Activated CD4-positive, alpha-beta T cell treated with anti-CD3 and anti-CD28 coated beads, Interleukin-2, amount 10 ng/mL, durations not matched to agents 7 days and 5 days (primary cell): ENCODE measurements around the gene HAP1. TPM values are rescaled to one million over a fixed set of nuclear protein-coding genes. Genes with fewer than 3 reads are reported as not detected.

Source experiments
- CTCF ChIA-PET: fragments of 350-600 bp; sonication (Branson Sonifier 250); formaldehyde crosslinking; loops from one replicate; lab custom pipeline; 2021; ENCODE audit warnings: antibody characterized with exemption; lab: Charles Lee
- POLR2A ChIA-PET: fragments of 350-600 bp; sonication (Branson Sonifier 250); formaldehyde crosslinking; loops from one replicate; lab custom pipeline; 2021; ENCODE audit warnings: antibody characterized with exemption; lab: Charles Lee
- DNase-seq: peaks from one replicate; pipeline ENCODE4 v3.0.0-alpha.2; 2020
- H3K27ac Mint-ChIP-seq: one replicate; pipeline ENCODE4 v1.8.0; 2021; ENCODE audit warnings: mild to moderate bottlenecking, moderate library complexity, mixed read lengths
- H3K27me3 Mint-ChIP-seq: one replicate; pipeline ENCODE4 v1.8.0; 2021; ENCODE audit warnings: mixed read lengths
- H3K36me3 Mint-ChIP-seq: one replicate; pipeline ENCODE4 v1.8.0; 2021; ENCODE audit warnings: low read depth, mixed read lengths
- H3K4me1 Mint-ChIP-seq: one replicate; pipeline ENCODE4 v1.8.0; 2021; ENCODE audit warnings: mixed read lengths
- H3K4me3 Mint-ChIP-seq: one replicate; pipeline ENCODE4 v1.8.0; 2021; ENCODE audit warnings: mild to moderate bottlenecking, moderate library complexity, mixed read lengths
- H3K9me3 Mint-ChIP-seq: one replicate; pipeline ENCODE4 v1.8.0; 2021; ENCODE audit warnings: mixed read lengths
- total RNA-seq, 2 experiments: library from RNA; stranded (reverse); gene quantifications; one replicate each; pipeline ENCODE4 v1.2.3, GENCODE V29; 2021

The HAP1 gene
- total RNA-seq, 2 experiments from 2014 or later = 0.25 to 0.31 TPM

- Mint-ChIP-seq H3K4me3 (no peak overlapping the region), H3K9me3 (no peaks in the 10 kb centered on the region), H3K27ac (no peak overlapping the region), H3K4me1 (no peaks in the 10 kb centered on the region), H3K27me3 (no peaks in the 10 kb centered on the region), H3K36me3 (no peaks in the 10 kb centered on the region)
- POLR2A ChIA-PET = interaction anchor here (0.7 kb wide), 1 partner anchor 1341 kb away, joined by 7 read pairs; the partner anchor contains the start of gene TOP2A
- DNase-seq = no peak
- CTCF ChIA-PET = interaction anchor here (0.8 kb wide), 1 partner anchor 21 kb away, joined by 3 read pairs; no protein-coding TSS in a partner anchor
Observed at GRCh38 chr17:41758601-41759000, 24.2 kb upstream of the HAP1 start.

GRCh38 chr17:41754066-41754465 lies 19.6 kb upstream of the HAP1 start:
- ChIA-PET CTCF (interaction anchor here (1.4 kb wide), 1 partner anchor 10 kb away, joined by 3 read pairs; no protein-coding TSS in a partner anchor), POLR2A (no interaction called here)
- no peak overlapping the region for H3K27ac Mint-ChIP-seq
- no peaks in the 10 kb centered on the region for H3K4me1 Mint-ChIP-seq
- no peaks in the 10 kb centered on the region for H3K27me3 Mint-ChIP-seq
- no peaks in the 10 kb centered on the region for H3K9me3 Mint-ChIP-seq
- DNase-seq = no peak
- no peaks in the 10 kb centered on the region for H3K36me3 Mint-ChIP-seq
- H3K4me3 Mint-ChIP-seq = no peak overlapping the region

- Mint-ChIP-seq H3K36me3 (no peaks in the 10 kb centered on the region), H3K4me1 (no peaks in the 10 kb centered on the region), H3K27me3 (peaks cover 3% of the 10 kb centered on the region), H3K4me3 (no peak overlapping the region), H3K27ac (no peak overlapping the region), H3K9me3 (no peaks in the 10 kb centered on the region)
- no peak for DNase-seq
- ChIA-PET POLR2A (no interaction called here), CTCF (interaction anchor here (0.6 to 1.2 kb wide), 3 partner anchors 29 to 890 kb away, joined by 3 to 6 read pairs (median 3); no protein-coding TSS in a partner anchor)
Observed at GRCh38 chr17:41751288-41751687, 16.8 kb upstream of the HAP1 start.

- no peaks in the 10 kb centered on the region for H3K9me3 Mint-ChIP-seq
- no peak overlapping the region for H3K4me3 Mint-ChIP-seq
- ChIA-PET CTCF (interaction anchor here (0.6 to 1.2 kb wide), 2 partner anchors 28 to 76 kb away, joined by 3 to 6 read pairs; no protein-coding TSS in a partner anchor), POLR2A (no interaction called here)
- no peak overlapping the region for H3K27ac Mint-ChIP-seq
- DNase-seq = no peak
- H3K4me1 Mint-ChIP-seq = no peaks in the 10 kb centered on the region
- H3K27me3 Mint-ChIP-seq = peaks cover 3% of the 10 kb centered on the region
- no peaks in the 10 kb centered on the region for H3K36me3 Mint-ChIP-seq
Observed at GRCh38 chr17:41750862-41751261, 16.4 kb upstream of the HAP1 start.

- DNase-seq = no peak
- POLR2A ChIA-PET = no interaction called here
- H3K36me3 Mint-ChIP-seq = no peaks in the 10 kb centered on the region
- no peaks in the 10 kb centered on the region for H3K4me1 Mint-ChIP-seq
- no peaks in the 10 kb centered on the region for H3K9me3 Mint-ChIP-seq
- CTCF ChIA-PET = interaction anchor here (0.6 to 1.2 kb wide), 4 partner anchors 35 to 1137 kb away, joined by 3 to 4 read pairs (median 3); no protein-coding TSS in a partner anchor
- H3K27ac Mint-ChIP-seq = no peak overlapping the region
- H3K4me3 Mint-ChIP-seq = no peak overlapping the region
- H3K27me3 Mint-ChIP-seq = peaks cover 3% of the 10 kb centered on the region
Observed at GRCh38 chr17:41748275-41748674, 13.8 kb upstream of the HAP1 start.

- Mint-ChIP-seq H3K4me1 (peaks cover 11% of the 10 kb centered on the region), H3K9me3 (no peaks in the 10 kb centered on the region), H3K27me3 (peaks cover 11% of the 10 kb centered on the region), H3K36me3 (no peaks in the 10 kb centered on the region), H3K27ac (no peak overlapping the region), H3K4me3 (no peak overlapping the region)
- ChIA-PET CTCF (interaction anchor here (0.6 to 0.9 kb wide), 2 partner anchors 70 to 305 kb away, joined by 3 to 4 read pairs; partner anchors contain the start of gene P3H4), POLR2A (no interaction called here)
- no peak for DNase-seq
Observed at GRCh38 chr17:41741709-41742108, 7.3 kb upstream of the HAP1 start.

- Mint-ChIP-seq H3K27ac (no peak overlapping the region), H3K36me3 (no peaks in the 10 kb centered on the region), H3K4me3 (no peak overlapping the region), H3K27me3 (peaks cover 21% of the 10 kb centered on the region), H3K4me1 (peaks cover 11% of the 10 kb centered on the region), H3K9me3 (no peaks in the 10 kb centered on the region)
- ChIA-PET CTCF (no interaction called here), POLR2A (no interaction called here)
- no peak for DNase-seq
Observed at GRCh38 chr17:41740506-41740905, 6.1 kb upstream of the HAP1 start.

- no peak for DNase-seq
Observed at GRCh38 chr17:41739661-41740352, 5.4 kb upstream of the HAP1 start.

GRCh38 chr17:41738801-41739112 lies 4.3 kb upstream of the HAP1 start:
- Mint-ChIP-seq H3K9me3 (no peaks in the 10 kb centered on the region), H3K4me3 (no peak overlapping the region), H3K4me1 (peaks cover 13% of the 10 kb centered on the region), H3K27ac (no peak overlapping the region), H3K36me3 (no peaks in the 10 kb centered on the region), H3K27me3 (peaks cover 29% of the 10 kb centered on the region)
- DNase-seq = no peak
- POLR2A ChIA-PET = no interaction called here
- CTCF ChIA-PET = no interaction called here

More at GRCh38 chr17:41739661-41740352, 5.4 kb upstream of the HAP1 start:
- ChIA-PET CTCF (interaction anchor here (0.5 kb wide), 1 partner anchor 456 kb away, joined by 4 read pairs; no protein-coding TSS in a partner anchor), POLR2A (no interaction called here)
- Mint-ChIP-seq H3K36me3 (no peaks in the 10 kb centered on the region), H3K9me3 (no peaks in the 10 kb centered on the region), H3K4me1 (peaks cover 13% of the 10 kb centered on the region), H3K27ac (no peak overlapping the region), H3K27me3 (peaks cover 26% of the 10 kb centered on the region), H3K4me3 (no peak overlapping the region)

GRCh38 chr17:41738077-41738800 lies 3.8 kb upstream of the HAP1 start:
- CTCF ChIA-PET = interaction anchor here (0.7 to 1.4 kb wide), 10 partner anchors 11 to 100 kb away, joined by 3 to 7 read pairs (median 3); partner anchors contain the start of gene KLHL10
- Mint-ChIP-seq H3K4me3 (no peak overlapping the region), H3K9me3 (no peaks in the 10 kb centered on the region), H3K27me3 (peaks cover 33% of the 10 kb centered on the region), H3K4me1 (peaks cover 15% of the 10 kb centered on the region), H3K36me3 (no peaks in the 10 kb centered on the region), H3K27ac (peak overlapping the region; percentile 71)
- POLR2A ChIA-PET = no interaction called here
- peak; percentile 83 for DNase-seq

- Mint-ChIP-seq H3K4me1 (peaks cover 15% of the 10 kb centered on the region), H3K36me3 (no peaks in the 10 kb centered on the region), H3K4me3 (peak overlapping the region; percentile 22), H3K9me3 (no peaks in the 10 kb centered on the region), H3K27ac (peak overlapping the region; percentile 71), H3K27me3 (peaks cover 34% of the 10 kb centered on the region)
- DNase-seq = no peak
- ChIA-PET CTCF (interaction anchor here (0.7 to 1.4 kb wide), 10 partner anchors 11 to 100 kb away, joined by 3 to 7 read pairs (median 3); partner anchors contain the start of gene KLHL10), POLR2A (no interaction called here)
Observed at GRCh38 chr17:41737680-41738023, 3.2 kb upstream of the HAP1 start.

GRCh38 chr17:41736983-41737679 lies 2.7 kb upstream of the HAP1 start:
- peaks cover 15% of the 10 kb centered on the region for H3K4me1 Mint-ChIP-seq
- ChIA-PET POLR2A (no interaction called here), CTCF (interaction anchor here (0.6 to 1.4 kb wide), 11 partner anchors 10 to 157 kb away, joined by 3 to 7 read pairs (median 3); partner anchors contain the start of gene KLHL10)
- H3K4me3 Mint-ChIP-seq = peak overlapping the region; percentile 22
- no peaks in the 10 kb centered on the region for H3K36me3 Mint-ChIP-seq
- H3K27me3 Mint-ChIP-seq = peaks cover 39% of the 10 kb centered on the region
- peak; percentile 24 for DNase-seq
- no peaks in the 10 kb centered on the region for H3K9me3 Mint-ChIP-seq
- H3K27ac Mint-ChIP-seq = peak overlapping the region; percentile 71
